Fibroblast of lung (primary cell): Measurements from ENCODE around the gene OGFR.

Experiments
- CTCF ChIP-seq, 2 donors: IDR thresholded peaks in 1 of 2; conservative IDR thresholded peaks in 1 of 2; 1 replicate in 1 of 2; 2 replicates in 1 of 2; pipeline ENCODE4 v1.5.1; 2011 to 2012; ENCODE audit warnings: low read length in 2 of 2, control low read depth in 1 of 2, inconsistent platforms in 1 of 2, low read depth in 1 of 2, mild to moderate bottlenecking in 1 of 2
- EZH2 ChIP-seq: IDR thresholded peaks from 2 replicates; pipeline ENCODE4 v1.5.1; 2012; ENCODE audit warnings: low read length, control low read depth, mild to moderate bottlenecking; ENCODE audit errors: missing control alignments

GRCh38 chr20:62775206-62775605, 29.4 kb upstream of the OGFR start:
- no peak for TF ChIP-seq CTCF (conservative IDR thresholded peaks at IDR 0.05 in 1 of 2, IDR thresholded peaks at IDR 0.05 in 1 of 2; ENCODE audit: low read depth in 1 of 2, low read length in 2 of 2)
- TF ChIP-seq EZH2 = no peak
